Mucosa of descending colon (tissue), 3 donors: Measurements from ENCODE around the gene SOX5. TPM values are rescaled to one million over a fixed set of nuclear protein-coding genes. Genes with fewer than 3 reads are reported as not detected.

Source experiments
- ATAC-seq: fragments of 200-7000 bp; cut with Tn5 transposase; one replicate; pipeline ENCODE4 v1.9.1; 2020; ENCODE audit warnings: mild to moderate bottlenecking, moderate library complexity
- DNase-seq, 3 donors: peaks; one replicate each; pipeline ENCODE4 v3.0.0-alpha.2; 2020
- H3K36me3 ChIP-seq: fragments of 200-600 bp; one replicate; pipeline ENCODE4 v1.8.0; 2021; ENCODE audit warnings: low read depth, mild to moderate bottlenecking
- H3K4me1 ChIP-seq: fragments of 200-600 bp; one replicate; pipeline ENCODE4 v1.8.0; 2021; ENCODE audit warnings: low read depth, mild to moderate bottlenecking
- H3K4me3 ChIP-seq: fragments of 200-600 bp; one replicate; pipeline ENCODE4 v1.8.0; 2021; ENCODE audit warnings: mild to moderate bottlenecking
- H3K9me3 ChIP-seq: fragments of 200-600 bp; one replicate; pipeline ENCODE4 v1.8.0; 2021; ENCODE audit warnings: mild to moderate bottlenecking
- CTCF ChIP-seq: fragments of 200-600 bp; IDR thresholded peaks from one replicate; pipeline ENCODE4 v1.8.0; 2022; ENCODE audit warnings: antibody characterized with exemption, mild to moderate bottlenecking
- intact Hi-C, 2 donors: fragments of 100-400 bp; cut with DNase I in 1 of 2; cut with micrococcal nuclease in 1 of 2; formaldehyde crosslinking; loops; one replicate each; pipeline versions ENCODE4 v1.11.0 to v1.11.1; 2022; cut with DNase I, micrococcal nuclease
- total RNA-seq, 3 donors: library from RNA; stranded (reverse); fragmentation: NEBNext Ultra II Directional in 2 of 3; extraction: Animal tissue kit (Norgen Biotek cat#: 25700) in 2 of 3; gene quantifications; one replicate each; pipeline versions ENCODE4 v1.2.1 to v1.2.4, GENCODE V29; 2021 to 2023
- donor health status: DM: no; HTN: no; CAD: no; lungs with moderate emphysema.
- donor health status: DM: no; HTN: no; CAD: no.
- donor health status: DM: no; HTN: yes; CAD: no.

The SOX5 gene
- total RNA-seq, 3 donors from 2014 or later = 2.8 to 13.0 (median 3.3) TPM

- intact Hi-C loops = no loop called here
- Histone ChIP-seq H3K9me3 (no peaks in the 10 kb centered on the region), H3K4me3 (no peak overlapping the region), H3K36me3 (no peaks in the 10 kb centered on the region), H3K4me1 (no peaks in the 10 kb centered on the region)
- DNase-seq (no peak), ATAC-seq (no peak)
- no peak for TF ChIP-seq CTCF
These were observed 55.9 kb downstream of the SOX5 start for GRCh38 chr12:23893611-23894010.

GRCh38 chr12:23891115-23891514 lies 58.4 kb downstream of the SOX5 start:
- ATAC-seq (no peak), DNase-seq (no peak)
- TF ChIP-seq CTCF = no peak
- no peaks in the 10 kb centered on the region for H3K9me3 ChIP-seq
- no peaks in the 10 kb centered on the region for H3K36me3 ChIP-seq
- no peaks in the 10 kb centered on the region for H3K4me1 ChIP-seq
- intact Hi-C loops = no loop called here
- H3K4me3 ChIP-seq = no peak overlapping the region

DNA sequence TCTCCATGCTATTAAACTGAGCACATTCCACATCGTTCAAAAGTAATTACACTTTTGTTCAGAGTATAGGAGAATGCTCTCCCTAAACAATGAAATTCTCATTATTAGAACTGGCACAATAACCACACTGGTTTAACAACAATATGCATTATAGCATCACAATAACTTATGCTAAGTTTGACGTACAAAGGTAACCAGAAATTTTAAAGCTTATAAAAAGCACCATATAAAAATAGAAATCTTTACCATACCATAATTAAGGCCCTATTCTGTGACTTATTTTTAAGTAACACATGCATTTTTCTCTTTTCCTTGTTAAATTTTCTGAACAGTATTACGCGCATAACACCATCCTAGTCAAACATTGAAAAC lies 60.4 kb downstream of the SOX5 start:
- ATAC-seq (no peak), DNase-seq (no peak)
- Histone ChIP-seq H3K4me1 (no peaks in the 10 kb centered on the region), H3K9me3 (no peaks in the 10 kb centered on the region), H3K4me3 (no peak overlapping the region), H3K36me3 (no peaks in the 10 kb centered on the region)
- no peak for TF ChIP-seq CTCF
- intact Hi-C loops = no loop called here

- ATAC-seq (no peak), DNase-seq (no peak)
- Histone ChIP-seq H3K4me3 (no peak overlapping the region), H3K36me3 (no peaks in the 10 kb centered on the region), H3K9me3 (no peaks in the 10 kb centered on the region), H3K4me1 (no peaks in the 10 kb centered on the region)
- no peak for TF ChIP-seq CTCF
- intact Hi-C loops = no loop called here
These were observed 60.9 kb downstream of the SOX5 start for GRCh38 chr12:23888396-23889068.

- no peaks in the 10 kb centered on the region for H3K9me3 ChIP-seq
- H3K4me1 ChIP-seq = no peaks in the 10 kb centered on the region
- TF ChIP-seq CTCF = no peak
- ATAC-seq (no peak), DNase-seq (no peak)
- H3K36me3 ChIP-seq = no peaks in the 10 kb centered on the region
- H3K4me3 ChIP-seq = no peak overlapping the region
- intact Hi-C loops = no loop called here
These were observed 62.2 kb downstream of the SOX5 start for GRCh38 chr12:23887055-23887835.
